T-cell (primary cell): ENCODE measurements around the gene ERC2. TPM values are rescaled to one million over a fixed set of nuclear protein-coding genes. Genes with fewer than 3 reads are reported as not detected.

Experiments used
- ATAC-seq, 4 experiments: fragments of 200-7000 bp in 3 of 4; fragments of 150-1000 bp in 1 of 4; cut with Tn5 transposase; replicated peaks in 1 of 4; 1 replicate in 3 of 4; 2 replicates in 1 of 4; pipeline ENCODE4 v1.10.0; 2021; ENCODE audit warnings: moderate library complexity in 3 of 4, mild to moderate bottlenecking in 2 of 4, moderate number of reproducible peaks in 1 of 4
- CTCF ChIA-PET, 2 donors: fragments of 300-600 bp; sonication (Branson Sonifier 250); formaldehyde crosslinking; loops; one replicate each; lab custom pipeline; 2022; ENCODE audit warnings: antibody characterized with exemption in 2 of 2; lab: Charles Lee
- POLR2A ChIA-PET, 2 donors: fragments of 300-600 bp; sonication (Branson Sonifier 250); formaldehyde crosslinking; loops; one replicate each; lab custom pipeline; 2022; ENCODE audit warnings: antibody characterized with exemption in 2 of 2; lab: Charles Lee
- DNase-seq, 35 experiments: peaks; one replicate each; pipeline versions ENCODE4 v3.0.0 to v3.0.0-alpha.2; 2013 to 2023
- H3K27ac ChIP-seq: one replicate; pipeline ENCODE4 v1.5.1; 2013; ENCODE audit warnings: low read length
- H3K27me3 ChIP-seq, 2 experiments: replicated peaks in 1 of 2; 1 replicate in 1 of 2; 2 replicates in 1 of 2; pipeline versions ENCODE4 v1.6.1 to v1.7.0; 2013; ENCODE audit warnings: low read length in 1 of 2, mixed read lengths in 1 of 2; ENCODE audit not compliant: control insufficient read depth in 2 of 2, insufficient read depth in 2 of 2; ENCODE audit errors: extremely low read depth in 1 of 2
- H3K36me3 ChIP-seq, 2 donors: 1 replicate in 1 of 2; 2 replicates in 1 of 2; pipeline versions ENCODE4 v1.6.1 to v1.7.0; 2013; ENCODE audit warnings: low read length in 1 of 2; ENCODE audit not compliant: control insufficient read depth in 2 of 2, insufficient read depth in 1 of 2; ENCODE audit errors: extremely low read depth in 1 of 2
- H3K4me1 ChIP-seq, 2 experiments: 1 replicate in 1 of 2; 2 replicates in 1 of 2; pipeline versions ENCODE4 v1.6.1 to v1.7.0; 2013; ENCODE audit warnings: low read length in 2 of 2, mixed read lengths in 1 of 2; ENCODE audit not compliant: insufficient read depth in 2 of 2, control insufficient read depth in 1 of 2; ENCODE audit errors: extremely low read depth in 1 of 2
- H3K4me3 ChIP-seq, 2 donors: 1 replicate in 1 of 2; 2 replicates in 1 of 2; pipeline versions ENCODE4 v1.5.1 to v1.7.0; 2013; ENCODE audit warnings: mild to moderate bottlenecking in 2 of 2, low read length in 1 of 2, moderate library complexity in 1 of 2; ENCODE audit not compliant: control insufficient read depth in 1 of 2; ENCODE audit errors: extremely low read depth in 1 of 2
- H3K9me3 ChIP-seq: 2 replicates; pipeline ENCODE4 v1.7.0; 2013
- H3K27ac Mint-ChIP-seq, 2 donors: one replicate each; pipeline ENCODE4 v1.8.0; 2020 to 2021; ENCODE audit warnings: mild to moderate bottlenecking in 2 of 2, mixed read lengths in 2 of 2
- H3K27me3 Mint-ChIP-seq, 2 donors: one replicate each; pipeline ENCODE4 v1.8.0; 2021 to 2022; ENCODE audit warnings: mixed read lengths in 2 of 2
- H3K36me3 Mint-ChIP-seq: one replicate; pipeline ENCODE4 v1.8.0; 2021; ENCODE audit warnings: mixed read lengths
- H3K4me1 Mint-ChIP-seq, 3 donors: one replicate each; pipeline ENCODE4 v1.8.0; 2020 to 2022; ENCODE audit warnings: mixed read lengths in 3 of 3, mild to moderate bottlenecking in 1 of 3
- H3K4me3 Mint-ChIP-seq, 3 donors: one replicate each; pipeline ENCODE4 v1.8.0; 2020 to 2022; ENCODE audit warnings: mild to moderate bottlenecking in 3 of 3, mixed read lengths in 3 of 3, moderate library complexity in 3 of 3
- H3K9me3 Mint-ChIP-seq, 3 donors: one replicate each; pipeline ENCODE4 v1.8.0; 2020 to 2022; ENCODE audit warnings: mixed read lengths in 3 of 3
- WGBS: methylation state at CpG from one replicate; pipeline ENCODE4 v1.1.5; 2013; ENCODE audit warnings: missing lambda C conversion rate; ENCODE audit not compliant: insufficient coverage; 5-methylcytosine and 5-hydroxymethylcytosine counted together
- total RNA-seq, 35 experiments: library from RNA in 6 of 35; stranded (reverse) in 6 of 35; fragments of 120-200 nt in 1 of 35; gene quantifications; one replicate each; pipeline versions ENCODE4 v1.2.1 to v1.2.4 and lab custom pipeline; 2013 to 2026

ERC2 gene
- total RNA-seq, 5 donors from 2014 or later (not counting 1 experiment from before 2014, with no cell fraction given), result not detected

DNA sequence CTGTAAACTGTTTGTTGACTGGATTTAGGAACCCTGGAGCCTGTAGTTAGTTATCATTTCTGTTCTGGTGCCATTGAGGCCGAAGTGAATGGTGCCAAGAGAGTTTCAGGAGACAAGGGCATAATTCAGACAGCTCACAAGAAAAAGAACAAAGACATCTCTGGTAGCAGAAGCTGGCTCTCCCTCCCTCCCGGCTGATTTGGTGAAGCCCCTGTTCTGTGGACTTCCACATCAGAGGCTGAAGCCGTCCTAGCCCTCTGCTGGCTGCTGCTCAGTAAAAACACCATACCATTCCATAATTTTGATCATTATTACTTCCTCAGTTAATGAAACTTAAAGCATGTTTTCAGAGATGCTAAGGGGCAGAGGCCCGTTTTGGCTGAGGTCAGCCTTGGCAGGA lies 599.9 kb downstream of the ERC2 start:
- DNase-seq, result no peak
- Mint-ChIP-seq H3K27ac (no peak overlapping the region), H3K36me3 (no peaks in the 10 kb centered on the region), H3K9me3 (peaks cover 0 to 4% (median 0%) of the 10 kb centered on the region in 3 donors), H3K4me3 (no peak overlapping the region), H3K27me3 (peaks cover 0 to 6% of the 10 kb centered on the region in 2 donors), H3K4me1 (no peaks in the 10 kb centered on the region)
- Histone ChIP-seq H3K27me3 (no peaks in the 10 kb centered on the region), H3K36me3 (no peaks in the 10 kb centered on the region), H3K27ac (no peak overlapping the region), H3K4me3 (no peak overlapping the region), H3K4me1 (no peaks in the 10 kb centered on the region), H3K9me3 (no peaks in the 10 kb centered on the region)
- no peak for ATAC-seq
- WGBS, result 86% methylated on average over 1 of the region's 4 CpGs
- ChIA-PET CTCF (no interaction called here), POLR2A (no interaction called here)

- no CpG with 5 or more reads among the region's 4 CpGs for WGBS
- Mint-ChIP-seq H3K4me1 (no peaks in the 10 kb centered on the region), H3K4me3 (no peak overlapping the region), H3K9me3 (peaks cover 0 to 4% (median 0%) of the 10 kb centered on the region in 3 donors), H3K27ac (no peak overlapping the region), H3K36me3 (no peaks in the 10 kb centered on the region), H3K27me3 (no peaks in the 10 kb centered on the region)
- ATAC-seq (no peak), DNase-seq (no peak)
- H3K27ac ChIP-seq, result no peak overlapping the region
- no peaks in the 10 kb centered on the region for H3K36me3 ChIP-seq
- no peaks in the 10 kb centered on the region for H3K4me1 ChIP-seq
- H3K9me3 ChIP-seq, result no peaks in the 10 kb centered on the region
- POLR2A ChIA-PET, result no interaction called here
- H3K4me3 ChIP-seq, result no peak overlapping the region
- CTCF ChIA-PET, result no interaction called here
- peaks cover 0 to 2% of the 10 kb centered on the region in 2 experiments for H3K27me3 ChIP-seq
Observed at GRCh38 chr3:55863028-55863427, 605.2 kb downstream of the ERC2 start.

GRCh38 chr3:55860049-55860721 lies 608.1 kb downstream of the ERC2 start:
- Mint-ChIP-seq H3K4me3 (no peak overlapping the region), H3K36me3 (no peaks in the 10 kb centered on the region), H3K27ac (no peak overlapping the region), H3K4me1 (no peaks in the 10 kb centered on the region), H3K9me3 (no peaks in the 10 kb centered on the region), H3K27me3 (no peaks in the 10 kb centered on the region)
- POLR2A ChIA-PET, result no interaction called here
- Histone ChIP-seq H3K4me1 (no peaks in the 10 kb centered on the region), H3K36me3 (no peaks in the 10 kb centered on the region), H3K27ac (no peak overlapping the region), H3K4me3 (no peak overlapping the region), H3K27me3 (peaks cover 0 to 2% of the 10 kb centered on the region in 2 experiments), H3K9me3 (no peaks in the 10 kb centered on the region)
- ATAC-seq (no peak), DNase-seq (no peak)
- CTCF ChIA-PET, result no interaction called here
- 92% methylated on average over 2 of the region's 11 CpGs for WGBS

DNA sequence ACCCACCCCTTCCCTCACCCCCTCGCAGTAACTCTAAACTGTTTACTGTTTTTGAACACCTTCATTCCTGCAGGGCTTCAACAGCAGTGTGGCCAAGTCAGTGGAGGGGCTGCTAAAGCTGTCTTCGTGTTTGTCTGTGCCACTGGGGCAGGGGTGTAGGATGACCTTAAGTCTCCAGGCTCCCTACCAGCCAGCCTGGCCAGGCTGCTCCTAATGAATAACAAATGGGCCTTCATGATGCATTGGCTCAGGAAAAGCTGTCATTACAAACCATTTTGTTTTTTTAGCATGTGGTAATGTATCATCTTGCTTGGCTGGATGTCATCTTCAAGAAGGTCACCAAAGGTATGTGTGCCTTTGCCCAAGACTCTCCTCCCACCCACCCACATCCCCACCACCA lies 609.0 kb downstream of the ERC2 start:
- H3K4me3 ChIP-seq, result no peak overlapping the region
- H3K27me3 ChIP-seq, result peaks cover 0 to 2% of the 10 kb centered on the region in 2 experiments
- no peaks in the 10 kb centered on the region for H3K4me1 ChIP-seq
- H3K9me3 ChIP-seq, result no peaks in the 10 kb centered on the region
- H3K36me3 Mint-ChIP-seq, result no peaks in the 10 kb centered on the region
- H3K9me3 Mint-ChIP-seq, result no peaks in the 10 kb centered on the region
- no peaks in the 10 kb centered on the region for H3K36me3 ChIP-seq
- H3K4me3 Mint-ChIP-seq, result no peak overlapping the region
- ATAC-seq, result no peak
- WGBS, result no CpG with 5 or more reads among the region's 2 CpGs
- POLR2A ChIA-PET, result no interaction called here
- peaks cover 0 to 2% of the 10 kb centered on the region in 2 donors for H3K27me3 Mint-ChIP-seq
- H3K4me1 Mint-ChIP-seq, result no peaks in the 10 kb centered on the region
- no peak overlapping the region for H3K27ac Mint-ChIP-seq
- CTCF ChIA-PET, result no interaction called here
- no peak for DNase-seq
- H3K27ac ChIP-seq, result no peak overlapping the region

DNA sequence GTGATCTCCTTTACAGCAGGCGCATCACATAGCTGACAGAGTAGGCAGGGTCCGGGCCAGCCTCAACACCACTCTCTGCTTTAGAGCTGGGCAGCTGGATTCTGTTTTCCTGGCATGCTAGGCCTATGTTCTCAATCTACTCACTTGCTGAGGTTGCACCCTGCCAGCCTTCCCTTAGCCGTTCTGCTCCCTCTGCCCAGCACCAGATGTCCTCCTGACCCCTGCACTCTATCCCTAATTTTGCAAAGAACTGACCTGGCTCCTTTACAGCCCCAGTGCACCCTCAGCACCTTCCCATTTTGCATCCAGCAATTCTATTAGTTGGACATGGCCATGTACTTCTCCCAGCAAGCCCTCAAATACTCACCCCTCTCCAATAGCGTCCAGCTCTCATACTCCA lies 609.5 kb downstream of the ERC2 start:
- Histone ChIP-seq H3K27me3 (peaks cover 0 to 2% of the 10 kb centered on the region in 2 experiments), H3K27ac (no peak overlapping the region), H3K9me3 (no peaks in the 10 kb centered on the region), H3K36me3 (no peaks in the 10 kb centered on the region), H3K4me3 (no peak overlapping the region), H3K4me1 (no peaks in the 10 kb centered on the region)
- H3K4me3 Mint-ChIP-seq, result no peak overlapping the region
- WGBS, result 91% methylated on average over 3 of the region's 4 CpGs
- ATAC-seq, result peak in 1 of 4 experiments; percentile 17
- no peaks in the 10 kb centered on the region for H3K36me3 Mint-ChIP-seq
- H3K4me1 Mint-ChIP-seq, result no peaks in the 10 kb centered on the region
- ChIA-PET POLR2A (no interaction called here), CTCF (no interaction called here)
- no peak for DNase-seq
- no peak overlapping the region for H3K27ac Mint-ChIP-seq
- H3K27me3 Mint-ChIP-seq, result peaks cover 0 to 3% of the 10 kb centered on the region in 2 donors
- no peaks in the 10 kb centered on the region for H3K9me3 Mint-ChIP-seq

GRCh38 chr3:55858302-55858701 lies 610.0 kb downstream of the ERC2 start:
- DNase-seq, result no peak
- no CpG with 5 or more reads among the region's 1 CpG for WGBS
- CTCF ChIA-PET, result no interaction called here
- Histone ChIP-seq H3K4me3 (no peak overlapping the region), H3K4me1 (no peaks in the 10 kb centered on the region), H3K27me3 (peaks cover 0 to 2% of the 10 kb centered on the region in 2 experiments), H3K27ac (no peak overlapping the region), H3K9me3 (no peaks in the 10 kb centered on the region), H3K36me3 (no peaks in the 10 kb centered on the region)
- H3K9me3 Mint-ChIP-seq, result no peaks in the 10 kb centered on the region
- no peaks in the 10 kb centered on the region for H3K36me3 Mint-ChIP-seq
- no peak overlapping the region for H3K27ac Mint-ChIP-seq
- no peak for ATAC-seq
- peaks cover 0 to 3% of the 10 kb centered on the region in 2 donors for H3K27me3 Mint-ChIP-seq
- no peak overlapping the region for H3K4me3 Mint-ChIP-seq
- no peaks in the 10 kb centered on the region for H3K4me1 Mint-ChIP-seq
- POLR2A ChIA-PET, result no interaction called here
